ENCODE measurements around the gene C14orf180. TPM values are rescaled to one million over a fixed set of nuclear protein-coding genes. Genes with fewer than 3 reads are reported as not detected.

The C14orf180 gene
- total RNA-seq, 4 donors from 2014 or later = 0.13 to 1.5 (median 0.53) TPM

- no peak for TF ChIP-seq POLR2A (IDR thresholded peaks at IDR 0.05)
- no peak for TF ChIP-seq CTCF (IDR thresholded peaks at IDR 0.05)
- Histone ChIP-seq H3K27me3 (no peaks in the 10 kb centered on the region), H3K9me3 (no peaks in the 10 kb centered on the region), H3K27ac (no peak overlapping the region), H3K4me1 (peaks cover 7 to 20% of the 10 kb centered on the region in 2 donors), H3K4me3 (replicated peaks in 1 of 3) (no peak overlapping the region), H3K36me3 (no peaks in the 10 kb centered on the region)
- WGBS, 2 donors = 75% methylated on average over 3 to 6 of the region's 13 CpGs
- peak in 1 of 2 donors; percentile 0 for DNase-seq
- intact Hi-C loops (cut with DNase I) = no loop called here
Observed at GRCh38 chr14:104556256-104557021, 23.1 kb upstream of the C14orf180 start.

- TF ChIP-seq CTCF (IDR thresholded peaks at IDR 0.05) = no peak
- TF ChIP-seq POLR2A (IDR thresholded peaks at IDR 0.05) = no peak
- Histone ChIP-seq H3K27ac (no peak overlapping the region), H3K4me1 (peaks cover 7 to 27% of the 10 kb centered on the region in 2 donors), H3K9me3 (no peaks in the 10 kb centered on the region), H3K36me3 (no peaks in the 10 kb centered on the region), H3K27me3 (no peaks in the 10 kb centered on the region), H3K4me3 (replicated peaks in 1 of 3) (no peak overlapping the region)
- intact Hi-C loops (cut with DNase I) = no loop called here
- peak in 1 of 2 donors; percentile 0 for DNase-seq
- WGBS, 2 donors = 87 to 97% methylated on average over 3 to 5 of the region's 5 CpGs
Observed at GRCh38 chr14:104557086-104557485, 22.5 kb upstream of the C14orf180 start.

GRCh38 chr14:104557766-104558165, 21.8 kb upstream of the C14orf180 start:
- Histone ChIP-seq H3K4me3 (replicated peaks in 1 of 3) (no peak overlapping the region), H3K4me1 (peaks cover 7 to 33% of the 10 kb centered on the region in 2 donors), H3K9me3 (no peaks in the 10 kb centered on the region), H3K27ac (no peak overlapping the region), H3K36me3 (no peaks in the 10 kb centered on the region), H3K27me3 (no peaks in the 10 kb centered on the region)
- intact Hi-C loops (cut with DNase I) = no loop called here
- DNase-seq = no peak
- 80 to 100% methylated on average over 1 of the region's 1 CpG for WGBS, 2 donors
- TF ChIP-seq POLR2A (IDR thresholded peaks at IDR 0.05) (no peak), CTCF (IDR thresholded peaks at IDR 0.05) (no peak)

- H3K4me3 ChIP-seq (replicated peaks in 1 of 3) = no peak overlapping the region
- no peak for DNase-seq
- no peaks in the 10 kb centered on the region for H3K9me3 ChIP-seq
- WGBS, 2 donors = 97 to 98% methylated on average over 10 to 14 of the region's 16 CpGs
- H3K36me3 ChIP-seq = no peaks in the 10 kb centered on the region
- no peak for TF ChIP-seq CTCF (IDR thresholded peaks at IDR 0.05)
- TF ChIP-seq POLR2A (IDR thresholded peaks at IDR 0.05) = no peak
- H3K27me3 ChIP-seq = no peaks in the 10 kb centered on the region
- peaks cover 7 to 40% of the 10 kb centered on the region in 2 donors for H3K4me1 ChIP-seq
- no peak overlapping the region for H3K27ac ChIP-seq
- intact Hi-C loops (cut with DNase I) = no loop called here
Observed at GRCh38 chr14:104558231-104559027, 21.1 kb upstream of the C14orf180 start.
